Stimulated activated CD4-positive, alpha-beta T cell treated with anti-CD3 and anti-CD28 coated beads, Interleukin-12 subunit alpha, Interleukin-12 subunit beta, amount 100 ng/mL, for 4 hours (primary cell): ENCODE data around the gene TNFRSF6B.
A peak's percentile ranks its signal among the peaks of the same experiment; 100 is the strongest.
"Not testable (repeated sequence)": the region's sequence is repeated elsewhere in the genome, so short reads cannot be mapped to it uniquely, and the experiment has no call there.

ENCODE experiments used
- DNase-seq: peaks from one replicate; pipeline ENCODE4 v3.0.0-alpha.2; 2020

TNFRSF6B gene, protein sequence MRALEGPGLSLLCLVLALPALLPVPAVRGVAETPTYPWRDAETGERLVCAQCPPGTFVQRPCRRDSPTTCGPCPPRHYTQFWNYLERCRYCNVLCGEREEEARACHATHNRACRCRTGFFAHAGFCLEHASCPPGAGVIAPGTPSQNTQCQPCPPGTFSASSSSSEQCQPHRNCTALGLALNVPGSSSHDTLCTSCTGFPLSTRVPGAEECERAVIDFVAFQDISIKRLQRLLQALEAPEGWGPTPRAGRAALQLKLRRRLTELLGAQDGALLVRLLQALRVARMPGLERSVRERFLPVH

DNA sequence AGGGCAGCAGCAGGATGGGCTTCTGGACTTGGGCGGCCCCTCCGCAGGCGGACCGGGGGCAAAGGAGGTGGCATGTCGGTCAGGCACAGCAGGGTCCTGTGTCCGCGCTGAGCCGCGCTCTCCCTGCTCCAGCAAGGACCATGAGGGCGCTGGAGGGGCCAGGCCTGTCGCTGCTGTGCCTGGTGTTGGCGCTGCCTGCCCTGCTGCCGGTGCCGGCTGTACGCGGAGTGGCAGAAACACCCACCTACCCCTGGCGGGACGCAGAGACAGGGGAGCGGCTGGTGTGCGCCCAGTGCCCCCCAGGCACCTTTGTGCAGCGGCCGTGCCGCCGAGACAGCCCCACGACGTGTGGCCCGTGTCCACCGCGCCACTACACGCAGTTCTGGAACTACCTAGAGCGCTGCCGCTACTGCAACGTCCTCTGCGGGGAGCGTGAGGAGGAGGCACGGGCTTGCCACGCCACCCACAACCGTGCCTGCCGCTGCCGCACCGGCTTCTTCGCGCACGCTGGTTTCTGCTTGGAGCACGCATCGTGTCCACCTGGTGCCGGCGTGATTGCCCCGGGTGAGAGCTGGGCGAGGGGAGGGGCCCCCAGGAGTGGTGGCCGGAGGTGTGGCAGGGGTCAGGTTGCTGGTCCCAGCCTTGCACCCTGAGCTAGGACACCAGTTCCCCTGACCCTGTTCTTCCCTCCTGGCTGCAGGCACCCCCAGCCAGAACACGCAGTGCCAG, at the start of gene TNFRSF6B:
TNFRSF6B (plus strand) TSS at position 25 of the 729 bp plus-strand sequence; CDS start at position 141, 116 bp downstream.
- DNase-seq, result no peak

DNA sequence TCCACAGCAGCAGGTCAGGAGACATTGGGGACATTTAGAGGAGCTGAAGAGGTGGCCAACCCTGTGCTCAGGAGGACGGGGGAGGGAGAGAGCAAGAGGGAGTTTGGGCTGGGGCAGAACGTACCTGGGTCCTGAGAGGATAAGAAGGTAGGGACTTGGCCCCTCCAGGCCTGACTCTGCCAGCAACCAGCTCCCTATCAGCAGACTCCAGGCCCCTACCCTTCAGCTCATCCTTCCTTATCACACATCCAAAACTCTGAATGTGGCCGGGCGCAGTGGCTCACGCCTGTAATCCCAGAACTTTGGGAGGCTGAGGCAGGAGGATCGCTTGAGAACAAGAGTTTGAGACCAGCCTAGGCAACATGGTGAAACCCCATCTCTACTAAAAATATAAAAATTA, 48.3 kb upstream of the TNFRSF6B start:
- no peak for DNase-seq

DNA sequence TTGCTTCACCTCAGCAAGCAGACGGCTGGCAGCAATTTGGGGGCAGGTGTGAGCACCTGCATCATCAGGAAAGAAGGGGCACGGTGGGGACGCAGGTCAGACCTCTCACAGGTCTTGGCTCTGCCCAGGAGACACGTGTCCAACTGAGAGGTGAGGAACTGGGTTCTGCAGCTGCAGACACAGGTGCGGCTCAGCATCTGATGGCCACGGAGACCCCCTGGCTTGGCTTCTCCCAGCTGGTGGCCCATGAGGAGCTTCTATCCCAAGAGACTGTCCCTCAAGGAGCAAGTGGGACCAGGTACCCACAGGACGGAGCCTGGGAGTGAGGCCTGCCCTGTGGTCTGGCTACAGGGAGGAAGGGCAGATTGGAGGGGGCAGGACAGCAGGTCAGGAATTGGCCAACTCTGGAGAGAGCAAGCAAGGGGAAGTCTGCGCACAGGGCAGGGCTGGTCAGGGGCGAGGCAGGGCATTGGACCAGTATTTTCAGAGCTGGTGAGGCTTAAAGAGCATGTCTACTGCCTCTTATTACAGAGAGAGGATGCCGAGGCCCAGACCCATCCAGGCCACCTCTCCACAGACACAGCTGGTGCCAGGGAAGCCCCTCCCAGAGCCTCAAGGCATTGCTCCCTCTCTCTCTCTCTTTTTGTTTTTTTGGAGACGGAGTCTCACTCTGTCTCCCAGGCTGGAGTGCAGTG, 47.4 kb upstream of the TNFRSF6B start:
- no peak for DNase-seq

DNA sequence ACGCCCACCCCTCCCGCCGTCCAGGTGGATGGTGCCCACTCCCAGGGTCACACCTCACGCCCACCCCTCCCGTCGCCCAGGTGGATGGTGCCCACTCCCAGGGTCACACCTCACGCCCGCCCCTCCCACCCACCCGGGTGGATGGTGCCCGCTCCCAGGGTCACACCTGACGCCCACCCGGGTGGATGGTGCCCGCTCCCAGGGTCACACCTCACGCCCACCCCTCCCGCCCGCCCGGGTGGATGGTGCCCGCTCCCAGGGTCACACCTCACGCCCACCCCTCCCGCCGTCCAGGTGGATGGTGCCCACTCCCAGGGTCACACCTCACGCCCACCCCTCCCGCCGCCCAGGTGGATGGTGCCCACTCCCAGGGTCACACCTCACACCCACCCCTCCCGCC, 46.0 kb upstream of the TNFRSF6B start:
- DNase-seq, result not testable (repeated sequence)

DNA sequence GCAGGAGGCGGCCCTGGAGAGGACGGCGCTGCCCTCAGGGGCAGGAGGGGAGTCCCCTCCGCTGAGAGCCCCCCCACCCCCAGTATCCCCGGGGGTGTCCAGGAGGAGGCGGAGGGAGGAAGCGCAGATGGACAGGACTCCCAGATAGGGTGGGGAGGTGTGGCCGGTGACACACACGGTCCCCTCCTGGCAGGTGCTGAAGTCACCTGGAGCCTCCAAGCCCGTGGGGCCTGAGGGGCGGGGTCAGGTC, 44.6 kb upstream of the TNFRSF6B start:
- no peak for DNase-seq

DNA sequence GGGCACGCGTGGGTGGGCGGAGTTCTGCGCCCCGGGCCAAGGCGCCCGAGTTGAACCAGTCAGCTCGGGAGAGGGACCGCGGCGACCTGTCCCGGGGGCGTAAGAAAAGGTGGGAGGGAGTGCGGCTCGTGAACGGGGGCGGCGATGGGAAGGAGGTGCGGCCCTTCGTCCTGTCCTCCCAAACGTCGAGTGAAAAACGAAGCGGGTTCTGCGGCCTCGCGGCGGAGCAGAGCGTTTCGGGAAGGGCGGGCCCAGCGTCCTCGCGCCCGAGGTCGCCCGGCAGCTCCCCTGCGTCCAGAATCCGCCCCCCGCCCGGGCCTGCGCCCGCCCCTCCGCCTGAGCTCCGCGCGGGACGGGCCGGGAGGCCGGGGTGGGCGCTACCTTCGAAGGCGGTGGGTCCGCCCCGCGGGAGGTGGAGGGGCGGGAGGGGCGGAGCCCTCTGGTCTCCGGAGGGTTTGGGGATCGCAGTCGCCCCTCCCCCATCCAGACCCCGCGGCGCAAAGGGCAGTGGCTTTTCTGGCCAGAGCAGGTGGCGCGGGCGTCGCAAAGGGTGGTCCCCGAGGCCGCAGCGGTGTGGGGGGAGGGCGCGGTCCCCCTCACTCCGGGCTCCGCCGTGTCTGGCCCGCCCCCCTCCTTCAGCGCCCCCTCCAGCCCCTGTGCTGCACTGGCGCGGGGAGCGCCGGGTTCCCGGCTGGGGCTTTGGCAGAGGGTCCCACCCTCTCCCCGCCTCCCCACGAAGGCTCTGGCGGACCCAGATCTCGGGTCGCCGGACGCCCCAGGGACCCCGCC, 44.1 kb upstream of the TNFRSF6B start:
- DNase-seq, result peak; percentile 42

DNA sequence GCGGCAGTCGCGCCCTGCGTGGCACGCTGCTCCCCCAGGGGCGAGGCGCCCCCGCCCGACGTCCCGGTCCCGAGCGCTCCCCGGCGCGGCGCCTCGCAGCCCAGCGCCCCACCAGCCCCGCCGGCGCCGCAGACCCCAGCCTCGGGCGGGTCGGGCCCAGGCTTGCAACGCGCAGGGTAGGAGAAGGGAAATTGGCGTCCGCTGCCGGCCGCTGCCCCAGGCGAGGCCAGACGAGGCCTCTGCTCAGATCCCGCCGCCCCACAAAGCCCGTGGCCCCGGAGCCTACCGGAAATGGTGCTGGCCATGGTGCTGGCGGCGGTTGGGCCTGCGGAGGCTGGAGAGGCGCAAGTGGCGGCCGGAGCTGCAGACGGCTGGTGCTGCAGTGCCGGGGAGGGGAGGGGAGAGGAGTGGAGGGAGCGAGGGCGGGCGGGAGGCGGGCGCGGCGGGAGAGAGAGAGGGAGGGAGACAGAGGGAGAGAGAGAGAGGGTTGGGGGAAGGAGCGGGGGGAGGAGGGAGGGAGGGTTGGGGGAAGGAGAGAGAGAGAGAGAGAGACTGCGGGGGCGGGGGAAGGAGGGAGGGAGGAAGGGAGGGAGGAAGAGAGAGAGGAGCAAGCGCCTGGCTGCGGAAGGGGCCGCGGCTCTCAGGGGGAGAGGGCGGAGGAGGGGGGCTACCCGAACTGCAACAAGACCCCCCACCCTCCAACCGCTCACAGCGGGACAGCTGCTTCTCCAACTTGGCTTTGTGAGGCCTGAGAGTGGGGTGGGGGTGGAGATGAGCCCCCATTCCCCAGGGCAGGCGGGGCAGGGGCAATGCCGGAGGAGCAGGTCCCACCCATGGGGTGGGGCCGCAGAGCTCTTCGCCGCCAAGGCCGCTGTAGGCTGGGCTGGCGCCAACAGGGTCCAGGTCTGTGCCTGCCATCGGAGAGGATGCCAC, 43.1 kb upstream of the TNFRSF6B start, which contains the start of gene STMN3:
STMN3 (minus strand) TSS at position 384 of the 933 bp plus-strand sequence; CDS start at position 305, 79 bp downstream.
- DNase-seq, result peak; percentile 63

DNA sequence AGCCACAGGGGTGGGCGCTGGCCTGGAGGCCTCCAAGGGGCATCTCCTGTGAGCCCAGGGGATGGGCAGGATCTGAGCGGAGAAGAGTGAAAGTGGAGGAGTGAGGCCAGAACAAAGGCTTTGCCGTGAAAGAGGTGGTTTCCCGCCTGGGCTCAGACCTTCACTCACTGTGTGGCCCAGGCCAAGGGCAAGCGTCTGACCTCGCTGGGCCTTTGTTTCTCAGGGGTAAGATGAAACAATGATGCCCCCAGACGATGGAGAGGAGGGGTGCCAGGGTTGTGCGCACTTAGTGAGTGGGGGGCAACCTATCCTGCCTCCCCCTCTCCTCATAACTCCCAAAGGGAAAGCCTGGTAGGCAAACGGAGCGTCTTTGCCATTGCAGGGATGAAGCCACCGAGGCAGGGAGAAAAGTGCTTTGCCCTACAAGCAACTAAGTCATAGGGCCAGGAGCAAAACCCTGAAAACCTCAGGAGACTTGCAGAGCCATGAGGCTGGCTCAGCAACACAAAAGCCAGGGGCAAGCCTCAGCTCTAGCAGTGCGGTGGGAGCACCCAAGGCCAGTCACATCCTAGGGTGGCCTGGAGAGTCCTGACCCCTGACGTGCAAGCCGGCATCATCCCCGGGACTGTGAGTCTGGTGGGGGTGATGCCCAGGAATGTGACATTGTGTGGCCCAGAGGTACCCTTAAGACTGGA, 42.3 kb upstream of the TNFRSF6B start:
- no peak for DNase-seq

DNA sequence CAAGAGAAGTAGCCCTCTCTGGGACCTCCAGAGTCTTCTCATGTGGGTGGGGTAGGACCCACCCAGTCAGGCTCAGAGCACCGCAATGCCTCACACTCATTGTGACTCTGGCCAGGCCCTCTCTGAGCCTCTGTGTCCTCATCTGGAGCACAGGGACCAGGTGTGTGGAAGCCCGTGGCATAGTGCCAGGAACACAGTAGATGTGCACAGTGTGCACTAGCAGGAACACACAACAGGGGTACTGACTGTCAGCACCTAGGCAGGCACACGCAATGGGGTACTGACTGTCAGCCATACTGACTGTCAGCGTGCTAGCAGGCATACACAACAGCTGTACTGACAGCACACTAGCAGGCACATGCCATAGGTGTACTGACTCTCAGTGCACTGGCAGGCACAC, 41.2 kb upstream of the TNFRSF6B start:
- DNase-seq, result no peak

DNA sequence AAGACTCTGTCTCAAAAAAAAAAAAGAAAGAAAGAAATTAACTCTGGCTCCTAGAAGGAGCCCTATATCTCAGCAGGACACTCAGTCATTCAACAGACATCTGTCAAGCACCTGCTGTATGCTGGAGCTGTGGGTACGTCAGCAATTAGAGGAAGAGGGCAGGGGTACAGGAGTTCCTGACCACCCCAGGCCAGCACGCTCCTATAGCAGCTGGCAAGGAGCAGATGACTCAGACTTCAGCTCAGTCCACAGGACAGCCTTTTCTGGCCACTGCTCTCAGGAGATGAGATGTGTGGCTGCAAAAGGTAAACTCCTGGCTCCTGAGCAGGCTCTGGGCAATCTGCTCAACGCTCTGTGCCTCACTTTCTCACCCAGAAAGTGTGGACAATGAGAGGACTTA, 40.0 kb upstream of the TNFRSF6B start:
- no peak for DNase-seq

DNA sequence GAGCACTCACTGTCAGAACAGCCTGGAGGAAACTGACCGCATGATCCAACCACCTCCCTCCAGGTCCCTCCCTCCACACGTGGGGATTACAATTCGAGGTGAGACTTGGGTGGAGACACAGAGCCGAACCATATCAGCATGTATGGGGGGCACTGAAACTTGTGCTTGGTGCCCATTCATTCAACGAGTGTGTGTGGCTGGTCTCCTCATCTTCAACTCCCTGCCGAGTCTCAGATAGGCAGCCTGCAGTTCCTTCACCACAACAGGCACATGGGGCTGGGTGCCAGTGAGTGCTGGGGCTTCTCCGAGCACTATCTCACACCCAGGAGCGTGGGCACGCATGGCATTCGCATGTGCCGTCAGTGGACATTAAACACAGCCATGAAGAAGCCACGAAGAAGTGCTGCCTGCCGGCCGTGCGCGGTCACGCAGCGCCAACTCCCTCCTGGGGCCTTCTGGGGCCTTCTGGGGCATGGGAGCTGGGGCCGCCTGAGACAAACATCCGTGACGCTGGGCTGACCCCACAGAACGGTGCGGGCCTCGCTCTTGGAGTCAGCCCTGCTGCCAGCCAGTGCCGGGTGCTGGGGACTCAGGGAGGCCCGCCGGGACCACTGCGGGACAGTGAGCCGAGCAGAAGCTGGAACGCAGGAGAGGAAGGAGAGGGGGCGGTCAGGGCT, 39.1 kb upstream of the TNFRSF6B start:
- no peak for DNase-seq

DNA sequence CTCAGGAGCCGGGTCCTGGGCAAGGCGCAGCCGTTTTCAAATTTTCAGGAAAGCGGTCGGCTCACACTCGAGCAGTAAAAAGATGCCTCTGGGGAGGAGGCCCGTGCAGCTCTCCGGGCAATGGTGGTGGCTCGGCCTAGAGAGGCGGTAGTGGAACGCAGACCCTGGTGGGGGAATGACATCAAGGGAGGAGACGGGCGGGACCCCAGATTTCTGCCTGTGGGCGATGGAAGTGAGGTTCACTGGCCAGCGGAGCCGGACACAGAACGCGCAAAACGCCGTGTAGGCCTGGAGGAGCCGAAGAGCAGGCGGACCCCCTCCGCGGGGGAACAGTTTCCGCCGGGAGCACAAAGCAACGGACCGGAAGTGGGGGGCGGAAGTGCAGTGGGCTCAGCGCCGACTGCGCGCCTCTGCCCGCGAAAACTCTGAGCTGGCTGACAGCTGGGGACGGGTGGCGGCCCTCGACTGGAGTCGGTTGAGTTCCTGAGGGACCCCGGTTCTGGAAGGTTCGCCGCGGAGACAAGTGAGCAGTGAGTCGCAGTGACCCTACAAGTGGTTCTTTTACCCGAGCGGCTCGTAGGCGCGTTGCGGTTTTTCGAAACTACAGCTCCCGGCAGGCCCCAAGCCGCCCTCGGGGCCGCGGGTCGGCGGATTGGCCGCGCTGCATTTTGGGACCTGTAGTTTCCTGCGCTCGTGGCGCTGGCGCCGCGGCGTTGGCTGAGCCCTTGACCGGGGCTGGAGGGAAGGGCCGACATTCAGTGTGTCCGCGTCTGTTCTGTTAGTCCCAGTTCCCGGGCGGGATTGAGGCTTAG, 38.3 kb upstream of the TNFRSF6B start, which contains the start of gene RTEL1:
RTEL1 (plus strand) TSS at position 376 of the 812 bp plus-strand sequence. CDS start 1,091 bp downstream, outside the sequence.
- peak; percentile 84 for DNase-seq

DNA sequence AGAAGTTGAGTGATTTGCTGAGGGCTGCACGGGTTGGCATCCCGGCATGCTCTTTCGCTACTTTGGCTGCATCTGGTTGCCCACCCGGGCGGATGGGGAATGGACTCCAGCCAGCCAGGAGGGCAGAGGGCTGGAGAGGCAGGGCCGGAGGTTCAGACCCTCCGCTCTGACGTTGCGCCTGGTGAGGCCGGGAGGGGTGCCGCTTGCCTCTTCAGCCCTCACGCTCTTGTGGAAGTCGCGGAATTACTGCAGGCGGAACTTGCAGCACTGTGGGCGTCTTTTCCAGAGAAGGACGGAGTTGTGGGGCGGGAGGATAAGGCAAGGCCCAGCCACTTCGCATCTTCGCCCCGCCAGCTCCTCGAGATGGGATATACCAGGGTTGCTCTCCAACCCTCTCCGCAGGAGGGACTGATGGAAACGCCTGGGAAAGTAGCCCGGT, 37.7 kb upstream of the TNFRSF6B start:
- DNase-seq, result no peak

DNA sequence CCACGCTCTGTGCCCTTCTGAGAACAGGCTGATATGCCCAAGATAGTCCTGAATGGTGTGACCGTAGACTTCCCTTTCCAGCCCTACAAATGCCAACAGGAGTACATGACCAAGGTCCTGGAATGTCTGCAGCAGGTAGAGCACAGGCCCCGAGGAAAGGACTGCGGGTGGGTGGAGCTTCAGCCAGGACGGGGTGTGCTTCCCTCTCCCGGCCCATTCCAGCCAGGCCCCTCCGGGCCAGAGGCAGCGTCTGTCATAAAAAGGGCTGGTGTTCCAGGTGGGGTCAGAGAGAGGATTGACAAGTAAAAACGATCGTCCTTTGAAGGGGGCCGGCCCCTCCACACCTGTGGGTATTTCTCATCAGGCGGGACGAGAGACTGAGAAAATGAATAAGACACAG, 37.1 kb upstream of the TNFRSF6B start:
- DNase-seq, result no peak

DNA sequence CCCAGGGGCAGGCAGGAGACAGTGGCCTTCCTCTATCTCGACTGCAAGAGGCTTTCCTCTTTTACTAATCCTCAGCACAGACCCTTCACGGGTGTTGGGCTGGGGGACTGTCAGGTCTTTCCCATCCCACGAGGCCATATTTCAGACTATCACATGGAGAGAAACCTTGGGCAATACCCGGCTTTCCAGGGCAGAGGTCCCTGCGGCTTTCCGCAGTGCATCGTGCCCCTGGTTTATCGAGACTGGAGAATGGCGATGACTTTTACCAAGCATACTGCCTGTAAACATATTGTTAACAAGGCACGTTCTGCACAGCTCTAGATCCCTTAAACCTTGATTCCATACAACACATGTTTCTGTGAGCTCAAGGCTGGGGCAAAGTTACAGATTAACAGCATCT, 36.3 kb upstream of the TNFRSF6B start:
- DNase-seq, result not testable (repeated sequence)

DNA sequence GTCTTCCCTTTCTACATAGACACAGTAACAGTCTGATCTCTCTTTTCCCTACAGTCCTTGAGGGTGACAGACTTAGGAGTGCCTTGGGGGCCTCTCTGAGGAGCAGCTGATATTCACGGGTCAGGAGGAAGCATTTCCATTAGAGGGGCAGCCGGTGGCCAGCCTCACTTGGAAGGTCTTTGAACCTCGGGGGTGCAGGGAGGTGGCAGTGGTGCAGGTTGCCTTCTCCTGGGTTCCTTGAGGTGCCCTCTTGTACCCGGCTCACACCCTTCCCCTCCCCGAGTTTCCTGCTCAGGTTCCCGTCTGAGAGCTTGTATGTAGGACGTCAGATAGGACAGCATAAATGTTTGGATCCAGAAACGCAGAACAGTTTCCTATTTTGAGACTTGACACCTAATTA, 35.8 kb upstream of the TNFRSF6B start:
- DNase-seq, result no peak

DNA sequence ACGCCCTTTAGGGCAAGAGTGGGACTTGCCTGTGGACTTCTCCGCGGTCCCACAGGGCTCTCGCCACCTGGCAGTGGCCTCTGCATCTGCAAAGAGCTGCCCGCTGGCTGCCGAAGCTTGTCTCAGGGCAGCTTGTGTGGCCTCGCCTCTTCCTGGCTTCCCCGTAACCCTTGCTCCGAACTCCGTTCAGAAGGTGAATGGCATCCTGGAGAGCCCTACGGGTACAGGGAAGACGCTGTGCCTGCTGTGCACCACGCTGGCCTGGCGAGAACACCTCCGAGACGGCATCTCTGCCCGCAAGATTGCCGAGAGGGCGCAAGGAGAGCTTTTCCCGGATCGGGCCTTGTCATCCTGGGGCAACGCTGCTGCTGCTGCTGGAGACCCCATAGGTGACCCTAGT, 35.3 kb upstream of the TNFRSF6B start:
- DNase-seq, result no peak

DNA sequence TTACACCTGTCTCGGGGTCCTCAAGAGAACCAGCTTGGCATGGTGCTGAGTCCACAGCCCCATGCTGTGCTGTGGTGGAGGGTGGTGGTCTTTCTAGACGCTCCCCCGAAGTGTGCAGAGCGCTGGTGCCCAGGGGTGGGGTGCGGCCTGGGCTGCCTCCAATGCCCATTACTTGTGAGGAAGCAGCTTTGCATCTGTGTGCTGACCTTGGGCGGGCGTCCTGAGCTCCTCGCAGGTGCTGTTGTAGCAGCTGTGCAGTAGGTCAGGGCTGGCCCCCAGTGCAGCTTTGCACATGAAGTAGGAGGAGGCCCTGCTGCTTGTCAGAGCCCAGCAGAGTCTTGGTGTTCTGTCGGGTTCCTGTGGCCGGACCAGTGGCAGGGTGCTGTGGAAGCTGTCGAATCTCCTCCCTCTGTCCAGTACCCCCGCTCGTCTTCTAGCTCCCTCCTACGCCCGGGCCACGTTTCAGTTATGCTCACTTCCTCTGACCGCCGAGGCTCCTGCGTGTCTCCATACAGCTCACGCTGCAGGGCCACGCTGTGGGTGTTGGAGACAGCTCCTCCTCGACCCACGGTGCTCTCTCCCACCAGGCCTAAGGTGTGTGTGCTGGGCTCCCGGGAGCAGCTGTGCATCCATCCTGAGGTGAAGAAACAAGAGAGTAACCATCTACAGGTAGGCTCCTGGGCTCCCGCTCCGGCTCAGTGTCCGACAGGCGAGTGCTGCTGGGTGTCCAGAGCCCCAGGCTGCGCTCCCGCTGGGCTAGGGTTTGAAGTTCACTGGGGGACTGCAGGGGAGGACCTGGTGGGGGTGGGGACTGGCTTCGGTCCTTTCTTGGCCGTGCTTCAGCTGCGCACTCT, 34.3 kb upstream of the TNFRSF6B start:
- no peak for DNase-seq

DNA sequence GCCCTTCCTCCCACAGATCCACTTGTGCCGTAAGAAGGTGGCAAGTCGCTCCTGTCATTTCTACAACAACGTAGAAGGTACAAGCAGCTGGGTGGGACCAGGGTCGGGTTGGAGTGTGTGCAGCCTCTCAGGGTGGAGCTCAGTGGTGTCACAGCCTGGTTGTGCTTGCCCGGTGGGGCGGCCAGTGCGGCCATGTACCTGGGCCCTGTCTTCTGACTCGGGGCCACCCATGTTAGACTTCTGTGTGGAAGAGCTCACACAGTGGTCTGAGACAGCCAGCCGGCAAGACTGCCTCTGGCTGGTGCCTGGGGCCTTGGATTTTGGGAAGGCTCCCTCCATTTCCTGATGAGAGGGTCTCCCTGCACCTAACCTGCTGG, 33.7 kb upstream of the TNFRSF6B start:
- DNase-seq, result no peak
